CD4-positive, alpha-beta T cell (primary cell): ENCODE data around the gene ZFP36L2. TPM values are rescaled to one million over a fixed set of nuclear protein-coding genes. Genes with fewer than 3 reads are reported as not detected.

Experiments
- ATAC-seq: fragments of 200-7000 bp; cut with Tn5 transposase; one replicate; pipeline ENCODE4 v1.10.0; 2022; ENCODE audit warnings: mild to moderate bottlenecking; ENCODE audit not compliant: poor library complexity
- CTCF ChIA-PET: fragments of 350-600 bp; sonication (Branson Sonifier 250); formaldehyde crosslinking; loops from one replicate; lab custom pipeline; 2021; ENCODE audit warnings: antibody characterized with exemption, inconsistent platforms; lab: Charles Lee
- POLR2A ChIA-PET: fragments of 350-600 bp; sonication (Branson Sonifier 250); formaldehyde crosslinking; loops from one replicate; lab custom pipeline; 2021; ENCODE audit warnings: antibody characterized with exemption, inconsistent platforms; lab: Charles Lee
- DNase-seq, 14 experiments: peaks; one replicate each; pipeline ENCODE4 v3.0.0-alpha.2; 2013 to 2020; ENCODE audit warnings: mixed read lengths in 2 of 14
- H3K27ac ChIP-seq, 2 donors: one replicate each; pipeline versions ENCODE4 v1.5.1 to v1.7.0; 2013; ENCODE audit warnings: low read length in 2 of 2, low read depth in 1 of 2, mild to moderate bottlenecking in 1 of 2
- H3K27me3 ChIP-seq, 2 experiments: 1 replicate in 1 of 2; 2 replicates in 1 of 2; pipeline versions ENCODE4 v1.6.1 to v1.7.0; 2013; ENCODE audit warnings: low read length in 2 of 2, control low read depth in 1 of 2, mild to moderate bottlenecking in 1 of 2, moderate library complexity in 1 of 2; ENCODE audit not compliant: insufficient read depth in 2 of 2, control insufficient read depth in 1 of 2
- H3K36me3 ChIP-seq: one replicate; pipeline ENCODE4 v1.6.1; 2013; ENCODE audit warnings: low read length, control low read depth; ENCODE audit not compliant: insufficient read depth
- H3K4me1 ChIP-seq: one replicate; pipeline ENCODE4 v1.6.1; 2013; ENCODE audit warnings: low read length, control low read depth; ENCODE audit not compliant: insufficient read depth
- H3K4me3 ChIP-seq: one replicate; pipeline ENCODE4 v1.5.1; 2013; ENCODE audit warnings: mild to moderate bottlenecking, low read length, moderate library complexity
- H3K9me3 ChIP-seq, 2 experiments: 1 replicate in 1 of 2; 2 replicates in 1 of 2; pipeline versions ENCODE4 v1.6.1 to v1.7.0; 2013; ENCODE audit warnings: low read length in 2 of 2, mild to moderate bottlenecking in 2 of 2, control low read depth in 1 of 2, moderate library complexity in 1 of 2; ENCODE audit not compliant: control insufficient read depth in 1 of 2, insufficient read depth in 1 of 2
- H3K27ac Mint-ChIP-seq: one replicate; pipeline ENCODE4 v1.8.0; 2020; ENCODE audit warnings: mixed read lengths
- H3K27me3 Mint-ChIP-seq: one replicate; pipeline ENCODE4 v1.8.0; 2021; ENCODE audit warnings: mixed read lengths
- H3K36me3 Mint-ChIP-seq: one replicate; pipeline ENCODE4 v1.8.0; 2021; ENCODE audit warnings: low read depth, mixed read lengths
- H3K4me1 Mint-ChIP-seq: one replicate; pipeline ENCODE4 v1.8.0; 2021; ENCODE audit warnings: low read depth, mixed read lengths
- H3K4me3 Mint-ChIP-seq: one replicate; pipeline ENCODE4 v1.8.0; 2020; ENCODE audit warnings: mild to moderate bottlenecking, mixed read lengths
- H3K9me3 Mint-ChIP-seq: one replicate; pipeline ENCODE4 v1.8.0; 2020; ENCODE audit warnings: mixed read lengths
- intact Hi-C, 2 experiments: fragments of 100-400 bp; cut with DNase I in 1 of 2; cut with micrococcal nuclease in 1 of 2; formaldehyde crosslinking; loops; one replicate each; pipeline versions ENCODE4 v1.15.1 to v1.9.0; 2023 to 2025; cut with DNase I, micrococcal nuclease
- total RNA-seq, 174 experiments: library from RNA in 2 of 174; stranded (reverse) in 2 of 174; gene quantifications; one replicate each; pipeline ENCODE4 v1.2.3 and lab custom pipeline; 2021 to 2026
- TF ChIP-seq, protein P1 (sequence below): fragments of 200-600 bp; IDR thresholded peaks from one replicate; pipeline ENCODE4 v1.8.0; 2022; ENCODE audit warnings: antibody characterized with exemption, mild to moderate bottlenecking

The ZFP36L2 gene
- total RNA-seq, 2 experiments from 2014 or later: 1,602 to 1,631 TPM

DNA sequence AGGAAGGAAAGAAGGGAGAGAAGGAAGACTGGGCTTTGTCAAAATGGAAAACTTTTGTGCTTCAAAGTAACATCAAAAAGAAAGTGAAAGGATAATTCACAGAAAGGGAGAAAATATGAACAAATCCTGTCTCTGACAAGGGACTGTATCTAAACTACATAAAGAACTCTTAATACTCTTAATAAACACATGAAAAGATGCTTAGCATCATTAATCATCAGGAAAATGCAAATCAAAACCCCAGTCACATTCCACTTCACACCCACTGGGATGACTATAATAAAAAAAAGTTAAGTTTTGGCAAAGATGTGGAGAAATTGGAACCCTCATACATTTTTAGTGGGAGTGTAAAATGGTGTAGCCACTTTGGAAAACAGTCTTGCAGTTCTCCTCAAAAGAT is 11.8 kb upstream of the ZFP36L2 start:
- CTCF ChIA-PET: no interaction called here
- TF ChIP-seq, protein P1, sequence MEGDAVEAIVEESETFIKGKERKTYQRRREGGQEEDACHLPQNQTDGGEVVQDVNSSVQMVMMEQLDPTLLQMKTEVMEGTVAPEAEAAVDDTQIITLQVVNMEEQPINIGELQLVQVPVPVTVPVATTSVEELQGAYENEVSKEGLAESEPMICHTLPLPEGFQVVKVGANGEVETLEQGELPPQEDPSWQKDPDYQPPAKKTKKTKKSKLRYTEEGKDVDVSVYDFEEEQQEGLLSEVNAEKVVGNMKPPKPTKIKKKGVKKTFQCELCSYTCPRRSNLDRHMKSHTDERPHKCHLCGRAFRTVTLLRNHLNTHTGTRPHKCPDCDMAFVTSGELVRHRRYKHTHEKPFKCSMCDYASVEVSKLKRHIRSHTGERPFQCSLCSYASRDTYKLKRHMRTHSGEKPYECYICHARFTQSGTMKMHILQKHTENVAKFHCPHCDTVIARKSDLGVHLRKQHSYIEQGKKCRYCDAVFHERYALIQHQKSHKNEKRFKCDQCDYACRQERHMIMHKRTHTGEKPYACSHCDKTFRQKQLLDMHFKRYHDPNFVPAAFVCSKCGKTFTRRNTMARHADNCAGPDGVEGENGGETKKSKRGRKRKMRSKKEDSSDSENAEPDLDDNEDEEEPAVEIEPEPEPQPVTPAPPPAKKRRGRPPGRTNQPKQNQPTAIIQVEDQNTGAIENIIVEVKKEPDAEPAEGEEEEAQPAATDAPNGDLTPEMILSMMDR: no peak
- no peak overlapping the region for H3K4me3 Mint-ChIP-seq

GRCh38 chr2:43233218-43234212 is 7.1 kb upstream of the ZFP36L2 start:
- no peaks in the 10 kb centered on the region for H3K27me3 Mint-ChIP-seq
- H3K9me3 Mint-ChIP-seq: no peaks in the 10 kb centered on the region
- H3K4me3 Mint-ChIP-seq: no peak overlapping the region
- ChIA-PET POLR2A (no interaction called here), CTCF (interaction anchor here (0.9 kb wide), 1 partner anchor 107 kb away, joined by 4 read pairs; no protein-coding TSS in a partner anchor)
- H3K27ac Mint-ChIP-seq: no peak overlapping the region
- Histone ChIP-seq H3K9me3 (no peaks in the 10 kb centered on the region), H3K4me3 (no peak overlapping the region), H3K27ac (no peak overlapping the region), H3K36me3 (peaks cover 22% of the 10 kb centered on the region), H3K27me3 (no peaks in the 10 kb centered on the region), H3K4me1 (peaks cover 14% of the 10 kb centered on the region)
- intact Hi-C loops: loop anchor here in 1 of 2 experiments (5.0 to 10.0 kb wide), 2 partner anchors 166 to 409 kb away; no protein-coding TSS in a partner anchor
- no peak for DNase-seq
- H3K4me1 Mint-ChIP-seq: peaks cover 20% of the 10 kb centered on the region
- no peak for ATAC-seq
- H3K36me3 Mint-ChIP-seq: peaks cover 28% of the 10 kb centered on the region
- TF ChIP-seq, protein P1: no peak

More for the DNA sequence above, 11.8 kb upstream of the ZFP36L2 start:
- ATAC-seq (no peak), DNase-seq (no peak)
- H3K9me3 ChIP-seq: no peaks in the 10 kb centered on the region
- POLR2A ChIA-PET: no interaction called here
- H3K27ac ChIP-seq: no peak overlapping the region
- H3K4me3 ChIP-seq: no peak overlapping the region
- H3K27me3 ChIP-seq: no peaks in the 10 kb centered on the region
- peaks cover 11% of the 10 kb centered on the region for H3K4me1 ChIP-seq
- no peaks in the 10 kb centered on the region for H3K9me3 Mint-ChIP-seq
- no peaks in the 10 kb centered on the region for H3K27me3 Mint-ChIP-seq
- intact Hi-C loops: loop anchor here in 1 of 2 experiments (10.0 kb wide), 1 partner anchor 413 kb away; no protein-coding TSS in a partner anchor
- peaks cover 7% of the 10 kb centered on the region for H3K4me1 Mint-ChIP-seq
- peaks cover 3% of the 10 kb centered on the region for H3K36me3 ChIP-seq
- H3K27ac Mint-ChIP-seq: no peak overlapping the region
- peaks cover 6% of the 10 kb centered on the region for H3K36me3 Mint-ChIP-seq

GRCh38 chr2:43230951-43231827 is 4.8 kb upstream of the ZFP36L2 start:
- Mint-ChIP-seq H3K4me1 (peaks cover 22% of the 10 kb centered on the region), H3K27me3 (no peaks in the 10 kb centered on the region), H3K36me3 (peaks cover 41% of the 10 kb centered on the region), H3K4me3 (no peak overlapping the region), H3K9me3 (no peaks in the 10 kb centered on the region), H3K27ac (peak overlapping the region; percentile 25)
- DNase-seq: no peak
- H3K9me3 ChIP-seq: no peaks in the 10 kb centered on the region
- ChIA-PET CTCF (no interaction called here), POLR2A (interaction anchor here (0.7 to 19.8 kb wide), 2 partner anchors 9 to 94 kb away, joined by 3 to 1478 read pairs; no protein-coding TSS in a partner anchor)
- intact Hi-C loops: loop anchor here in 1 of 2 experiments (2.0 to 10.0 kb wide), 4 partner anchors 164 to 406 kb away; no protein-coding TSS in a partner anchor
- H3K4me3 ChIP-seq: no peak overlapping the region
- no peak for ATAC-seq
- no peak overlapping the region for H3K27ac ChIP-seq
- H3K36me3 ChIP-seq: peaks cover 22% of the 10 kb centered on the region
- peaks cover 26% of the 10 kb centered on the region for H3K4me1 ChIP-seq
- TF ChIP-seq, protein P1: no peak
- no peaks in the 10 kb centered on the region for H3K27me3 ChIP-seq
